ENCODE results near the gene GTPBP6.

Gene GTPBP6

GRCh38 chrX:300334-300733 lies 18.3 kb downstream of the GTPBP6 start:
- H3K4me1 ChIP-seq (ENCODE audit: low read depth, poor library complexity, severe bottlenecking): no peaks in the 10 kb centered on the region
- TF ChIP-seq, protein P1, sequence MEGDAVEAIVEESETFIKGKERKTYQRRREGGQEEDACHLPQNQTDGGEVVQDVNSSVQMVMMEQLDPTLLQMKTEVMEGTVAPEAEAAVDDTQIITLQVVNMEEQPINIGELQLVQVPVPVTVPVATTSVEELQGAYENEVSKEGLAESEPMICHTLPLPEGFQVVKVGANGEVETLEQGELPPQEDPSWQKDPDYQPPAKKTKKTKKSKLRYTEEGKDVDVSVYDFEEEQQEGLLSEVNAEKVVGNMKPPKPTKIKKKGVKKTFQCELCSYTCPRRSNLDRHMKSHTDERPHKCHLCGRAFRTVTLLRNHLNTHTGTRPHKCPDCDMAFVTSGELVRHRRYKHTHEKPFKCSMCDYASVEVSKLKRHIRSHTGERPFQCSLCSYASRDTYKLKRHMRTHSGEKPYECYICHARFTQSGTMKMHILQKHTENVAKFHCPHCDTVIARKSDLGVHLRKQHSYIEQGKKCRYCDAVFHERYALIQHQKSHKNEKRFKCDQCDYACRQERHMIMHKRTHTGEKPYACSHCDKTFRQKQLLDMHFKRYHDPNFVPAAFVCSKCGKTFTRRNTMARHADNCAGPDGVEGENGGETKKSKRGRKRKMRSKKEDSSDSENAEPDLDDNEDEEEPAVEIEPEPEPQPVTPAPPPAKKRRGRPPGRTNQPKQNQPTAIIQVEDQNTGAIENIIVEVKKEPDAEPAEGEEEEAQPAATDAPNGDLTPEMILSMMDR (conservative IDR thresholded peaks at IDR 0.05; ENCODE audit: low read depth, low read length): no peak
- H3K4me2 ChIP-seq: no peak overlapping the region
- H3K36me3 ChIP-seq (ENCODE audit: insufficient read depth): no peaks in the 10 kb centered on the region
- H3K79me2 ChIP-seq (ENCODE audit: insufficient read depth, low read depth): no peaks in the 10 kb centered on the region
- H3K4me3 ChIP-seq (IDR thresholded peaks at IDR 0.05; ENCODE audit: insufficient read depth, low read depth, low read length): no peak overlapping the region
- H3K27me3 ChIP-seq (ENCODE audit: insufficient read depth, low read depth): no peaks in the 10 kb centered on the region
- H3K9ac ChIP-seq: no peak overlapping the region
- H4K20me1 ChIP-seq (ENCODE audit: insufficient read depth): no peaks in the 10 kb centered on the region
- H3K27ac ChIP-seq: no peak overlapping the region
- no peak overlapping the region for H2AFZ ChIP-seq (ENCODE audit: low read depth)

DNA sequence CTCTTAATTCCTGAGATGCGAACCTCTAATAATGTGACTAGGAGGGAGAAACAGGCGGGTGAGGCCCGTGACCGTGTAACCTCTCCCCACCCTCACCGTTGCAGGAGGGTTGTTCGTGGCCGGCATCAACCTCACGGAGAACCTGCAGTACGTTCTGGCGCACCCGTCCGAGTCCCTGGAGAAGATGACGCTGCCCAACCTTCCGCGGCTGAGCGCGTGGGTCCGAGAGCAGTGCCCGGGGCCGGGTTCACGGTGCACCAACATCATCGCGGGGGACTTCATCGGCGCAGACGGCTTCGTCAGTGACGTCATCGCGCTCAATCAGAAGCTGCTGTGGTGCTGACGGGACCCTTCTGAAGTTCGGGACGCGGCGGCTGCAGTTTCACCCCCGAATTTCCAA lies 19.6 kb downstream of the GTPBP6 start:
- no peak overlapping the region for H3K4me3 ChIP-seq (IDR thresholded peaks at IDR 0.05; ENCODE audit: insufficient read depth, low read depth, low read length)
- H3K36me3 ChIP-seq (ENCODE audit: insufficient read depth): no peaks in the 10 kb centered on the region
- no peak overlapping the region for H2AFZ ChIP-seq (ENCODE audit: low read depth)
- no peaks in the 10 kb centered on the region for H3K79me2 ChIP-seq (ENCODE audit: insufficient read depth, low read depth)
- TF ChIP-seq, protein P1 (conservative IDR thresholded peaks at IDR 0.05; ENCODE audit: low read depth, low read length): no peak
- H3K4me2 ChIP-seq: no peak overlapping the region
- no peak overlapping the region for H3K9ac ChIP-seq
- H3K27me3 ChIP-seq (ENCODE audit: insufficient read depth, low read depth): no peaks in the 10 kb centered on the region
- no peak overlapping the region for H3K27ac ChIP-seq
- no peaks in the 10 kb centered on the region for H3K4me1 ChIP-seq (ENCODE audit: low read depth, poor library complexity, severe bottlenecking)
- H4K20me1 ChIP-seq (ENCODE audit: insufficient read depth): no peaks in the 10 kb centered on the region

DNA sequence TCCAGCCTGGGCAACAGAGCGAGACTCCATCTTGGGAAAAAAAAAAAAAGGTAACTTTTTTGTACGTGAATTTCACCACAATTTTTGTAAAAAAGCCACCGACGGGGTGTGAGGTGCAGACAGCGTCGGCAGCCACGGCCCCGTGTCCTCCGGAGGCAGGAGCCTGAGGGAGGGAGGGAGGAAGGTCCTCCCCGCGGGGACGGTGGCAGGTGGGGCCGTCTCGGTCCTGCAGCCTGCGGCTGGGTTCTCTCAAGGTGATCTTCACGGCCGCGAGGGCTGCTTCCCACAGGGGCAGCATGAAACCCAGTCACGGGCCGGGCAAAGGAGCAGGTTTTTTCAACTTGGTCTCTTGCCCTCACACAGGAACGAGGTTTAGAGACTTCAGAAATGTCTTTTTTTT lies 23.5 kb downstream of the GTPBP6 start:
- TF ChIP-seq, protein P1 (conservative IDR thresholded peaks at IDR 0.05; ENCODE audit: low read depth, low read length): no peak
- Histone ChIP-seq H3K27me3 (ENCODE audit: insufficient read depth, low read depth) (no peaks in the 10 kb centered on the region), H2AFZ (ENCODE audit: low read depth) (no peak overlapping the region), H3K79me2 (ENCODE audit: insufficient read depth, low read depth) (no peaks in the 10 kb centered on the region), H3K4me1 (ENCODE audit: low read depth, poor library complexity, severe bottlenecking) (no peaks in the 10 kb centered on the region), H3K9ac (no peak overlapping the region), H3K4me3 (IDR thresholded peaks at IDR 0.05; ENCODE audit: insufficient read depth, low read depth, low read length) (no peak overlapping the region), H4K20me1 (ENCODE audit: insufficient read depth) (no peaks in the 10 kb centered on the region), H3K4me2 (no peak overlapping the region), H3K27ac (no peak overlapping the region), H3K36me3 (ENCODE audit: insufficient read depth) (no peaks in the 10 kb centered on the region)

DNA sequence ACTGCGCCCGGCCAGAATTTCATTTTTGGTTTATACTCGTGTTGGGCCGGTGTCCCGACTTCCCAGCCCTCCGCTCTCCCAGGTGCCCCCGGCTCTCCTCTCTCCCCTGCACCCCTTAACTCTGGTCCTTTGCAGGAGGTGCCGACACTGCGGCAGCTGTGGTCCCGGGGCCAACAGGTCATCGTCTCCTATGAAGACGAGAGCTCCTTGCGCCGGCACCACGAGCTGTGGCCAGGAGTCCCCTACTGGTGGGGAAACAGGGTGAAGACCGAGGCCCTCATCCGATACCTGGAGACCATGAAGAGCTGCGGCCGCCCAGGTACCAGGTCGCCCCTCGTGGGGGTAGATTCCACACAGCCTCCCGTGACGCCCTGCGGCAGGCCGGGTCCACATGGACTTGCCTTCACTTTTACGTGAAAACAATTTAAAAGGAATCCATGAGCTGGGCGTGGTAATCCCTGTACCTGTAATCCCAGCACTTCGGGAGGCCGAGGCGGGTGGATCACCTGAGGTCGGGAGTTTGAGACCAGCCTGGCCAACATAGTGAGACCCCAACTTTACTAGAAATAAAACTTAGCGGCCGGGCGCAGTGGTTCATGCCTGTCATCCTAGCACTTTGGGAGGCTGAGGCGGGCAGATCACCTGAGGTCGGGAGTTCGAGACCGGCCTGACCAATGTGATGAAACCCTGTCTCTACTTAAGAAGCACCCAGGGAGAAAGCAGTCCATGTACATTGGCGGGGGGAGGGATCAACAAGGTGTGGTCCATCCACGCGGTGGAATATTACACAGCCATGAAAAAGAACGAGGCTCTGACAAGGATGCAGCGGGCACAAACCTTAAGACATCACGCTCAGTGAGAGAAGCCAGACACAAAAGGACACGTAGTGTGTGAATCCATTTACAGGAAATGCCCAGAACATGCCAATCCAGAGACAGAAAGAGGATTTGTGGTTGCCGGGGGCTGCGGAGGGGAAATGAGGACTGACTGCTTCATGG lies 25.4 kb downstream of the GTPBP6 start:
- Histone ChIP-seq H3K4me2 (no peak overlapping the region), H3K4me1 (ENCODE audit: low read depth, poor library complexity, severe bottlenecking) (no peaks in the 10 kb centered on the region), H3K27ac (no peak overlapping the region), H3K36me3 (ENCODE audit: insufficient read depth) (no peaks in the 10 kb centered on the region), H3K27me3 (ENCODE audit: insufficient read depth, low read depth) (no peaks in the 10 kb centered on the region), H2AFZ (ENCODE audit: low read depth) (no peak overlapping the region), H4K20me1 (ENCODE audit: insufficient read depth) (no peaks in the 10 kb centered on the region), H3K9ac (no peak overlapping the region), H3K4me3 (IDR thresholded peaks at IDR 0.05; ENCODE audit: insufficient read depth, low read depth, low read length) (no peak overlapping the region), H3K79me2 (ENCODE audit: insufficient read depth, low read depth) (no peaks in the 10 kb centered on the region)
- TF ChIP-seq, protein P1 (conservative IDR thresholded peaks at IDR 0.05; ENCODE audit: low read depth, low read length): no peak
